GM23338 (cell line): ENCODE measurements around the gene TUBGCP2. TPM values are rescaled to one million over a fixed set of nuclear protein-coding genes. Genes with fewer than 3 reads are reported as not detected.

Source experiments
- ATAC-seq: fragments of 200-7000 bp; cut with Tn5 transposase; 3 replicates; pipeline ENCODE4 v1.9.1; 2020
- DNase-seq: peaks from one replicate; pipeline ENCODE4 v3.0.0-alpha.2; 2015; ENCODE audit warnings: low spot score
- H2AFZ ChIP-seq: fragments of 200-600 bp; sonication (generic); 2 replicates; pipeline ENCODE4 v1.8.0; 2016; ENCODE audit warnings: antibody characterized with exemption, mild to moderate bottlenecking, moderate library complexity
- H3F3A ChIP-seq: fragments of 200-600 bp; sonication (generic); replicated peaks from 2 replicates; pipeline ENCODE4 v1.8.0; 2017; ENCODE audit warnings: antibody characterized with exemption, mixed run types, low read depth
- H3K27ac ChIP-seq: fragments of 200-600 bp; sonication (generic); 2 replicates; pipeline ENCODE4 v1.6.1; 2016; ENCODE audit warnings: low read depth
- H3K27me3 ChIP-seq: fragments of 200-600 bp; sonication (generic); 2 replicates; pipeline ENCODE4 v1.8.0; 2016; ENCODE audit warnings: mild to moderate bottlenecking, mixed run types, moderate library complexity; ENCODE audit not compliant: insufficient read depth
- H3K36me3 ChIP-seq: fragments of 200-600 bp; sonication (generic); 2 replicates; pipeline ENCODE4 v1.8.0; 2016; ENCODE audit warnings: mild to moderate bottlenecking; ENCODE audit not compliant: insufficient read depth
- H3K4me1 ChIP-seq: fragments of 200-600 bp; sonication (generic); 2 replicates; pipeline ENCODE4 v1.8.0; 2016; ENCODE audit warnings: mild to moderate bottlenecking, moderate library complexity; ENCODE audit not compliant: insufficient read depth
- H3K4me2 ChIP-seq: fragments of 200-600 bp; sonication (generic); 2 replicates; pipeline ENCODE4 v1.7.1; 2017; ENCODE audit warnings: mixed run types
- H3K4me3 ChIP-seq: fragments of 200-600 bp; sonication (generic); 2 replicates; pipeline ENCODE4 v1.6.1; 2016; ENCODE audit warnings: mixed run types
- H3K79me2 ChIP-seq: fragments of 200-600 bp; sonication (generic); replicated peaks from 2 replicates; pipeline ENCODE4 v1.8.0; 2017; ENCODE audit warnings: mild to moderate bottlenecking; ENCODE audit not compliant: insufficient read depth
- H3K9me2 ChIP-seq: fragments of 200-600 bp; sonication (generic); 2 replicates; pipeline ENCODE4 v1.8.0; 2017; ENCODE audit not compliant: insufficient read depth
- H4K20me1 ChIP-seq: fragments of 200-600 bp; sonication (generic); replicated peaks from 2 replicates; pipeline ENCODE4 v1.8.0; 2017; ENCODE audit warnings: mild to moderate bottlenecking; ENCODE audit not compliant: insufficient read depth
- H3K27ac Mint-ChIP-seq: 2 replicates; pipeline ENCODE4 v1.8.0; 2020; ENCODE audit warnings: inconsistent platforms, mild to moderate bottlenecking, moderate library complexity, mixed read lengths
- H3K27me3 Mint-ChIP-seq: 3 replicates; pipeline ENCODE4 v1.8.0; 2022; ENCODE audit warnings: low read depth, mild to moderate bottlenecking, moderate library complexity, mixed read lengths, inconsistent platforms; ENCODE audit not compliant: insufficient read depth, poor library complexity
- H3K36me3 Mint-ChIP-seq: 3 replicates; pipeline ENCODE4 v1.8.0; 2021; ENCODE audit warnings: low read depth, mild to moderate bottlenecking, inconsistent platforms, moderate library complexity, mixed read lengths
- H3K4me1 Mint-ChIP-seq: 3 replicates; pipeline ENCODE4 v1.8.0; 2020; ENCODE audit warnings: mild to moderate bottlenecking, inconsistent platforms, mixed read lengths
- H3K4me3 Mint-ChIP-seq: 3 replicates; pipeline ENCODE4 v1.8.0; 2021; ENCODE audit warnings: moderate library complexity, mild to moderate bottlenecking, inconsistent platforms, mixed read lengths
- H3K9me3 Mint-ChIP-seq: 3 replicates; pipeline ENCODE4 v1.8.0; 2020; ENCODE audit warnings: moderate library complexity, mild to moderate bottlenecking, inconsistent platforms, mixed read lengths
- CREB1 ChIP-seq: fragments of 250-450 bp; sonication (Bioruptor Pico); IDR thresholded peaks from 2 replicates; pipeline ENCODE4 v1.5.0; 2020; ENCODE audit warnings: low read depth, mild to moderate bottlenecking, moderate library complexity
- CTCF ChIP-seq, 2 experiments: fragments of 200-600 bp in 1 of 2; sonication (generic) in 1 of 2; conservative IDR thresholded peaks; 2 replicates each; pipeline versions ENCODE4 v1.5.1 to v1.6.1; 2016 to 2017; ENCODE audit warnings: antibody characterized with exemption in 2 of 2, low read depth in 2 of 2, mild to moderate bottlenecking in 2 of 2, moderate library complexity in 1 of 2
- EZH2 ChIP-seq: fragments of 200-600 bp; sonication (generic); IDR thresholded peaks from one replicate; pipeline ENCODE4 v1.8.0; 2017; ENCODE audit warnings: antibody characterized with exemption, mild to moderate bottlenecking, low read depth; ENCODE audit not compliant: unreplicated experiment
- EZH2phosphoT487 ChIP-seq: fragments of 200-600 bp; sonication (generic); IDR thresholded peaks from one replicate; pipeline ENCODE4 v1.8.1; 2018; ENCODE audit warnings: antibody characterized with exemption; ENCODE audit not compliant: unreplicated experiment
- JUNB ChIP-seq: IDR thresholded peaks from one replicate; pipeline ENCODE4 v1.6.1; 2016; ENCODE audit warnings: antibody characterized with exemption; ENCODE audit not compliant: unreplicated experiment
- NANOG ChIP-seq: IDR thresholded peaks from 2 replicates; pipeline ENCODE4 v1.6.1; 2016; ENCODE audit warnings: antibody characterized with exemption, borderline replicate concordance
- POLR2AphosphoS5 ChIP-seq: IDR thresholded peaks from 2 replicates; pipeline ENCODE4 v1.6.1; 2016; ENCODE audit warnings: antibody characterized with exemption, low read depth
- REST ChIP-seq: IDR thresholded peaks from one replicate; pipeline ENCODE4 v1.6.1; 2018; ENCODE audit warnings: antibody characterized with exemption; ENCODE audit not compliant: unreplicated experiment
- STAT1 ChIP-seq: IDR thresholded peaks from one replicate; pipeline ENCODE4 v1.6.1; 2016; ENCODE audit warnings: antibody characterized with exemption; ENCODE audit not compliant: unreplicated experiment
- ZNF114 ChIP-seq: fragments of 250-450 bp; sonication (Bioruptor Pico); IDR thresholded peaks from 2 replicates; pipeline ENCODE4 v1.5.0; 2020; ENCODE audit warnings: mild to moderate bottlenecking, moderate library complexity
- ZNF331 ChIP-seq: fragments of 250-450 bp; sonication (Bioruptor Pico); IDR thresholded peaks from 2 replicates; pipeline ENCODE4 v1.5.0; 2020; ENCODE audit warnings: low read depth, mild to moderate bottlenecking, moderate library complexity
- polyA plus RNA-seq: library from polyadenylated mRNA; unstranded; fragments of >200 nt; fragmentation: Nextera tagmentation; extraction: Ambion mirVana; gene quantifications from 2 replicates; pipeline ENCODE4 v1.2.1, GENCODE V29; 2016
- total RNA-seq: library from RNA; depleted of rRNA; stranded (reverse); fragments of >200 nt; shearing (Covaris generic); gene quantifications from 2 replicates; pipeline ENCODE4 v1.2.3, GENCODE V29; 2014
- TF ChIP-seq, protein P1 (sequence below): fragments of 250-450 bp; sonication (Bioruptor Pico); IDR thresholded peaks from 2 replicates; pipeline ENCODE4 v1.5.0; 2020; ENCODE audit warnings: mild to moderate bottlenecking, moderate library complexity
- TF ChIP-seq, protein P2 (sequence below): IDR thresholded peaks from 2 replicates; pipeline ENCODE4 v1.6.1; 2016; ENCODE audit warnings: antibody characterized with exemption

Gene TUBGCP2
- total and polyA plus RNA-seq, 2 experiments from 2014 or later: 59.6 to 67.7 TPM

- H3K79me2 ChIP-seq: peaks cover 47% of the 10 kb centered on the region
- peaks cover 8% of the 10 kb centered on the region for H3K27me3 Mint-ChIP-seq
- peaks cover 15% of the 10 kb centered on the region for H3F3A ChIP-seq
- H3K27me3 ChIP-seq: no peaks in the 10 kb centered on the region
- no peak overlapping the region for H3K4me3 ChIP-seq
- H3K9me2 ChIP-seq: no peaks in the 10 kb centered on the region
- peaks cover 6% of the 10 kb centered on the region; the same call in 1 of the 2 replicates for H3K36me3 ChIP-seq
- H4K20me1 ChIP-seq: peaks cover 24% of the 10 kb centered on the region
- H3K4me3 Mint-ChIP-seq: no peak overlapping the region
- H3K27ac Mint-ChIP-seq: no peak overlapping the region
- DNase-seq (no peak), ATAC-seq (no peak)
- no peak for TF ChIP-seq EZH2
- no peak for TF ChIP-seq POLR2AphosphoS5
- no peak for TF ChIP-seq ZNF331 (CRISPR knock-in tag)
- TF ChIP-seq NANOG: no peak
- TF ChIP-seq REST: no peak
- no peak for TF ChIP-seq JUNB
- TF ChIP-seq, protein P1, sequence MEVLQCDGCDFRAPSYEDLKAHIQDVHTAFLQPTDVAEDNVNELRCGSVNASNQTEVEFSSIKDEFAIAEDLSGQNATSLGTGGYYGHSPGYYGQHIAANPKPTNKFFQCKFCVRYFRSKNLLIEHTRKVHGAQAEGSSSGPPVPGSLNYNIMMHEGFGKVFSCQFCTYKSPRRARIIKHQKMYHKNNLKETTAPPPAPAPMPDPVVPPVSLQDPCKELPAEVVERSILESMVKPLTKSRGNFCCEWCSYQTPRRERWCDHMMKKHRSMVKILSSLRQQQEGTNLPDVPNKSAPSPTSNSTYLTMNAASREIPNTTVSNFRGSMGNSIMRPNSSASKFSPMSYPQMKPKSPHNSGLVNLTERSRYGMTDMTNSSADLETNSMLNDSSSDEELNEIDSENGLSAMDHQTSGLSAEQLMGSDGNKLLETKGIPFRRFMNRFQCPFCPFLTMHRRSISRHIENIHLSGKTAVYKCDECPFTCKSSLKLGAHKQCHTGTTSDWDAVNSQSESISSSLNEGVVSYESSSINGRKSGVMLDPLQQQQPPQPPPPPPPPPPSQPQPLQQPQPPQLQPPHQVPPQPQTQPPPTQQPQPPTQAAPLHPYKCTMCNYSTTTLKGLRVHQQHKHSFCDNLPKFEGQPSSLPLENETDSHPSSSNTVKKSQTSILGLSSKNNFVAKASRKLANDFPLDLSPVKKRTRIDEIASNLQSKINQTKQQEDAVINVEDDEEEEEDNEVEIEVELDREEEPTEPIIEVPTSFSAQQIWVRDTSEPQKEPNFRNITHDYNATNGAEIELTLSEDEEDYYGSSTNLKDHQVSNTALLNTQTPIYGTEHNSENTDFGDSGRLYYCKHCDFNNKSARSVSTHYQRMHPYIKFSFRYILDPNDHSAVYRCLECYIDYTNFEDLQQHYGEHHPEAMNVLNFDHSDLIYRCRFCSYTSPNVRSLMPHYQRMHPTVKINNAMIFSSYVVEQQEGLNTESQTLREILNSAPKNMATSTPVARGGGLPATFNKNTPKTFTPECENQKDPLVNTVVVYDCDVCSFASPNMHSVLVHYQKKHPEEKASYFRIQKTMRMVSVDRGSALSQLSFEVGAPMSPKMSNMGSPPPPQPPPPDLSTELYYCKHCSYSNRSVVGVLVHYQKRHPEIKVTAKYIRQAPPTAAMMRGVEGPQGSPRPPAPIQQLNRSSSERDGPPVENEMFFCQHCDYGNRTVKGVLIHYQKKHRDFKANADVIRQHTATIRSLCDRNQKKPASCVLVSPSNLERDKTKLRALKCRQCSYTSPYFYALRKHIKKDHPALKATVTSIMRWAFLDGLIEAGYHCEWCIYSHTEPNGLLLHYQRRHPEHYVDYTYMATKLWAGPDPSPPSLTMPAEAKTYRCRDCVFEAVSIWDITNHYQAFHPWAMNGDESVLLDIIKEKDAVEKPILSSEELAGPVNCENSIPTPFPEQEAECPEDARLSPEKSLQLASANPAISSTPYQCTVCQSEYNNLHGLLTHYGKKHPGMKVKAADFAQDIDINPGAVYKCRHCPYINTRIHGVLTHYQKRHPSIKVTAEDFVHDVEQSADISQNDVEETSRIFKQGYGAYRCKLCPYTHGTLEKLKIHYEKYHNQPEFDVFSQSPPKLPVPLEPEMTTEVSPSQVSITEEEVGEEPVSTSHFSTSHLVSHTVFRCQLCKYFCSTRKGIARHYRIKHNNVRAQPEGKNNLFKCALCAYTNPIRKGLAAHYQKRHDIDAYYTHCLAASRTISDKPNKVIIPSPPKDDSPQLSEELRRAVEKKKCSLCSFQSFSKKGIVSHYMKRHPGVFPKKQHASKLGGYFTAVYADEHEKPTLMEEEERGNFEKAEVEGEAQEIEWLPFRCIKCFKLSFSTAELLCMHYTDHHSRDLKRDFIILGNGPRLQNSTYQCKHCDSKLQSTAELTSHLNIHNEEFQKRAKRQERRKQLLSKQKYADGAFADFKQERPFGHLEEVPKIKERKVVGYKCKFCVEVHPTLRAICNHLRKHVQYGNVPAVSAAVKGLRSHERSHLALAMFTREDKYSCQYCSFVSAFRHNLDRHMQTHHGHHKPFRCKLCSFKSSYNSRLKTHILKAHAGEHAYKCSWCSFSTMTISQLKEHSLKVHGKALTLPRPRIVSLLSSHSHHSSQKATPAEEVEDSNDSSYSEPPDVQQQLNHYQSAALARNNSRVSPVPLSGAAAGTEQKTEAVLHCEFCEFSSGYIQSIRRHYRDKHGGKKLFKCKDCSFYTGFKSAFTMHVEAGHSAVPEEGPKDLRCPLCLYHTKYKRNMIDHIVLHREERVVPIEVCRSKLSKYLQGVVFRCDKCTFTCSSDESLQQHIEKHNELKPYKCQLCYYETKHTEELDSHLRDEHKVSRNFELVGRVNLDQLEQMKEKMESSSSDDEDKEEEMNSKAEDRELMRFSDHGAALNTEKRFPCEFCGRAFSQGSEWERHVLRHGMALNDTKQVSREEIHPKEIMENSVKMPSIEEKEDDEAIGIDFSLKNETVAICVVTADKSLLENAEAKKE (CRISPR knock-in tag): no peak
- TF ChIP-seq STAT1: no peak
- no peak for TF ChIP-seq ZNF114 (CRISPR knock-in tag)
- TF ChIP-seq CTCF (conservative IDR thresholded peaks at IDR 0.05; ENCODE audit: low read depth in 2 of 2): no peak
- TF ChIP-seq CREB1 (CRISPR knock-in tag): no peak
- no peak for TF ChIP-seq EZH2phosphoT487
- TF ChIP-seq, protein P2, sequence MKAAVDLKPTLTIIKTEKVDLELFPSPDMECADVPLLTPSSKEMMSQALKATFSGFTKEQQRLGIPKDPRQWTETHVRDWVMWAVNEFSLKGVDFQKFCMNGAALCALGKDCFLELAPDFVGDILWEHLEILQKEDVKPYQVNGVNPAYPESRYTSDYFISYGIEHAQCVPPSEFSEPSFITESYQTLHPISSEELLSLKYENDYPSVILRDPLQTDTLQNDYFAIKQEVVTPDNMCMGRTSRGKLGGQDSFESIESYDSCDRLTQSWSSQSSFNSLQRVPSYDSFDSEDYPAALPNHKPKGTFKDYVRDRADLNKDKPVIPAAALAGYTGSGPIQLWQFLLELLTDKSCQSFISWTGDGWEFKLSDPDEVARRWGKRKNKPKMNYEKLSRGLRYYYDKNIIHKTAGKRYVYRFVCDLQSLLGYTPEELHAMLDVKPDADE: no peak
- H3K4me1 ChIP-seq: peaks cover 10% of the 10 kb centered on the region; the same call in 1 of the 2 replicates
- no peak overlapping the region for H3K27ac ChIP-seq
- peaks cover 4% of the 10 kb centered on the region for H3K4me1 Mint-ChIP-seq
- H3K36me3 Mint-ChIP-seq: peaks cover 18% of the 10 kb centered on the region
- peaks cover 2% of the 10 kb centered on the region; the same call in 2 of the 3 replicates for H3K9me3 Mint-ChIP-seq
- no peak overlapping the region for H2AFZ ChIP-seq
- H3K4me2 ChIP-seq: no peak overlapping the region
These were observed 2.6 kb downstream of the TUBGCP2 start for GRCh38 chr10:133306097-133306476.
